RWPE1 (cell line): Measurements from ENCODE around the gene DPH3.

ENCODE experiments used
- CTCF ChIA-PET: fragments of 350-600 bp; sonication (Branson Sonifier 250); formaldehyde crosslinking; extraction: SDS; loops from one replicate; lab custom pipeline; 2021; lab: Yijun Ruan, JAX
- POLR2A ChIA-PET: fragments of 400-600 bp; formaldehyde crosslinking; extraction: SDS; loops from one replicate; lab custom pipeline; 2020; ENCODE audit warnings: antibody characterized with exemption; ENCODE audit not compliant: low non-redundant PET; lab: Yijun Ruan, JAX
- DNase-seq: peaks from one replicate; pipeline ENCODE4 v3.0.0; 2012; ENCODE audit warnings: low spot score
- H3K27ac ChIP-seq: fragments of 450-650 bp; 2 replicates; pipeline ENCODE4 v1.5.1; 2017
- CTCF ChIP-seq: fragments of 450-650 bp; conservative IDR thresholded peaks from 2 replicates; pipeline ENCODE4 v1.5.1; 2017; ENCODE audit warnings: low read depth, mild to moderate bottlenecking

The DPH3 gene

GRCh38 chr3:16307832-16308531 is 43.2 kb upstream of the DPH3 start:
- DNase-seq, result no peak
- ChIA-PET CTCF (no interaction called here), POLR2A (no interaction called here)
- H3K27ac ChIP-seq, result no peak overlapping the region
- TF ChIP-seq CTCF, result no peak

- no peak for DNase-seq
- POLR2A ChIA-PET, result no interaction called here
- no peak overlapping the region for H3K27ac ChIP-seq
- CTCF ChIA-PET, result no interaction called here
- no peak for TF ChIP-seq CTCF
Observed at GRCh38 chr3:16305111-16305541, 40.4 kb upstream of the DPH3 start.

- H3K27ac ChIP-seq, result no peak overlapping the region
- ChIA-PET POLR2A (no interaction called here), CTCF (no interaction called here)
- no peak for TF ChIP-seq CTCF
- DNase-seq, result no peak
Observed at GRCh38 chr3:16304061-16305010, 39.6 kb upstream of the DPH3 start.

- CTCF ChIA-PET, result no interaction called here
- POLR2A ChIA-PET, result no interaction called here
- DNase-seq, result no peak
- no peak overlapping the region for H3K27ac ChIP-seq
- no peak for TF ChIP-seq CTCF
Observed at GRCh38 chr3:16303037-16303575, 38.4 kb upstream of the DPH3 start.

GRCh38 chr3:16302082-16302631 is 37.4 kb upstream of the DPH3 start:
- POLR2A ChIA-PET, result no interaction called here
- CTCF ChIA-PET, result no interaction called here
- DNase-seq, result no peak
- no peak overlapping the region for H3K27ac ChIP-seq
- no peak for TF ChIP-seq CTCF

GRCh38 chr3:16301507-16301906 is 36.8 kb upstream of the DPH3 start:
- DNase-seq, result no peak
- POLR2A ChIA-PET, result no interaction called here

More at GRCh38 chr3:16301507-16301906, 36.8 kb upstream of the DPH3 start:
- TF ChIP-seq CTCF, result no peak
- CTCF ChIA-PET, result no interaction called here
- H3K27ac ChIP-seq, result no peak overlapping the region
